Natural killer cell (primary cell): Measurements from ENCODE around the gene ZNF605. TPM values are rescaled to one million over a fixed set of nuclear protein-coding genes. Genes with fewer than 3 reads are reported as not detected.

ENCODE experiments used
- ATAC-seq, 3 donors: fragments of 150-1000 bp in 2 of 3; fragments of 200-7000 bp in 1 of 3; cut with Tn5 transposase; 1 replicate in 1 of 3; 2 replicates in 2 of 3; pipeline ENCODE4 v1.10.0; 2021; ENCODE audit warnings: mild to moderate bottlenecking in 2 of 3, moderate library complexity in 2 of 3
- DNase-seq, 2 donors: peaks; one replicate each; pipeline versions ENCODE4 v3.0.0 to v3.0.0-alpha.2; 2013 to 2021; ENCODE audit warnings: mixed read lengths in 1 of 2
- H3K27ac ChIP-seq: one replicate; pipeline ENCODE4 v1.5.1; 2013; ENCODE audit warnings: mild to moderate bottlenecking, low read length
- H3K27me3 ChIP-seq: one replicate; pipeline ENCODE4 v1.6.1; 2013; ENCODE audit warnings: low read length; ENCODE audit not compliant: control insufficient read depth, insufficient read depth
- H3K36me3 ChIP-seq: one replicate; pipeline ENCODE4 v1.6.1; 2013; ENCODE audit warnings: low read length; ENCODE audit not compliant: control insufficient read depth, insufficient read depth
- H3K4me1 ChIP-seq: one replicate; pipeline ENCODE4 v1.6.1; 2013; ENCODE audit warnings: low read length; ENCODE audit not compliant: control insufficient read depth, insufficient read depth
- H3K4me3 ChIP-seq: one replicate; pipeline ENCODE4 v1.5.1; 2013; ENCODE audit warnings: low read length
- H3K9me3 ChIP-seq: one replicate; pipeline ENCODE4 v1.6.1; 2013; ENCODE audit warnings: low read length; ENCODE audit not compliant: control insufficient read depth, insufficient read depth
- H3K27ac Mint-ChIP-seq, 2 donors: one replicate each; pipeline ENCODE4 v1.8.0; 2022; ENCODE audit warnings: mild to moderate bottlenecking in 2 of 2, mixed read lengths in 2 of 2, moderate library complexity in 1 of 2
- H3K27me3 Mint-ChIP-seq, 2 donors: one replicate each; pipeline ENCODE4 v1.8.0; 2022; ENCODE audit warnings: low read depth in 2 of 2, mixed read lengths in 2 of 2
- H3K36me3 Mint-ChIP-seq: one replicate; pipeline ENCODE4 v1.8.0; 2022; ENCODE audit warnings: mixed read lengths
- H3K4me1 Mint-ChIP-seq, 2 donors: one replicate each; pipeline ENCODE4 v1.8.0; 2022; ENCODE audit warnings: mixed read lengths in 2 of 2
- H3K4me3 Mint-ChIP-seq: one replicate; pipeline ENCODE4 v1.8.0; 2022; ENCODE audit warnings: mild to moderate bottlenecking, moderate library complexity, mixed read lengths
- H3K9me3 Mint-ChIP-seq, 2 donors: one replicate each; pipeline ENCODE4 v1.8.0; 2022; ENCODE audit warnings: mixed read lengths in 2 of 2
- WGBS: methylation state at CpG from one replicate; pipeline ENCODE4 v1.1.7; 2013; ENCODE audit warnings: missing lambda C conversion rate; ENCODE audit not compliant: insufficient coverage; 5-methylcytosine and 5-hydroxymethylcytosine counted together
- intact Hi-C: fragments of 100-400 bp; cut with micrococcal nuclease; formaldehyde crosslinking; loops from one replicate; pipeline ENCODE4 v1.14.2; 2022
- total RNA-seq, 4 donors: library from RNA; stranded (reverse); fragments of 120-200 nt in 1 of 4; gene quantifications; one replicate each; pipeline versions ENCODE4 v1.2.3 to v1.2.4, GENCODE V29; 2013 to 2022
- TF ChIP-seq, protein P1 (sequence below): fragments of 200-600 bp; IDR thresholded peaks from one replicate; pipeline ENCODE4 v1.8.0; 2022; ENCODE audit warnings: antibody characterized with exemption

The ZNF605 gene
- total RNA-seq, 3 donors from 2014 or later (not counting 1 experiment from before 2014, with no cell fraction given), result 6.0 to 15.8 (median 7.6) TPM

DNA sequence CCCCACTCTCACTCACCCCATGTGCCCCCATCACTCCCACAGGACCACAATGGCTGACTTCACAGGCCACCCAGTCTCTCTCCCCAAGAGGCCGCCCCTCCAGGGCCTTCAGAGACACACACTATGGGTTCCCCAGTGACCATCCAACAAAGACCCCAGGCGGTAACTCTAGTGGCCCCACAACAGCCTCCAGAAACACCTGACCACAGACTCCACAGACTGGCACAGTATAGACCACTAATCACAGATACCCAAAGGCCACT lies 3.0 kb downstream of the ZNF605 start:
- H3K36me3 Mint-ChIP-seq, result no peaks in the 10 kb centered on the region
- peaks cover 0 to 8% of the 10 kb centered on the region in 2 donors for H3K9me3 Mint-ChIP-seq
- no peaks in the 10 kb centered on the region for H3K27me3 Mint-ChIP-seq
- Histone ChIP-seq H3K36me3 (no peaks in the 10 kb centered on the region), H3K27me3 (no peaks in the 10 kb centered on the region), H3K27ac (no peak overlapping the region), H3K4me1 (peaks cover 27% of the 10 kb centered on the region), H3K4me3 (no peak overlapping the region), H3K9me3 (peaks cover 29% of the 10 kb centered on the region)
- H3K4me3 Mint-ChIP-seq, result no peak overlapping the region
- WGBS, result 100% methylated on average over 2 of the region's 2 CpGs
- intact Hi-C loops, result no loop called here
- H3K4me1 Mint-ChIP-seq, result peaks cover 15 to 45% of the 10 kb centered on the region in 2 donors
- ATAC-seq (no peak), DNase-seq (no peak)
- peak overlapping the region in 1 of 2 donors; percentile 11 for H3K27ac Mint-ChIP-seq
- TF ChIP-seq, protein P1, sequence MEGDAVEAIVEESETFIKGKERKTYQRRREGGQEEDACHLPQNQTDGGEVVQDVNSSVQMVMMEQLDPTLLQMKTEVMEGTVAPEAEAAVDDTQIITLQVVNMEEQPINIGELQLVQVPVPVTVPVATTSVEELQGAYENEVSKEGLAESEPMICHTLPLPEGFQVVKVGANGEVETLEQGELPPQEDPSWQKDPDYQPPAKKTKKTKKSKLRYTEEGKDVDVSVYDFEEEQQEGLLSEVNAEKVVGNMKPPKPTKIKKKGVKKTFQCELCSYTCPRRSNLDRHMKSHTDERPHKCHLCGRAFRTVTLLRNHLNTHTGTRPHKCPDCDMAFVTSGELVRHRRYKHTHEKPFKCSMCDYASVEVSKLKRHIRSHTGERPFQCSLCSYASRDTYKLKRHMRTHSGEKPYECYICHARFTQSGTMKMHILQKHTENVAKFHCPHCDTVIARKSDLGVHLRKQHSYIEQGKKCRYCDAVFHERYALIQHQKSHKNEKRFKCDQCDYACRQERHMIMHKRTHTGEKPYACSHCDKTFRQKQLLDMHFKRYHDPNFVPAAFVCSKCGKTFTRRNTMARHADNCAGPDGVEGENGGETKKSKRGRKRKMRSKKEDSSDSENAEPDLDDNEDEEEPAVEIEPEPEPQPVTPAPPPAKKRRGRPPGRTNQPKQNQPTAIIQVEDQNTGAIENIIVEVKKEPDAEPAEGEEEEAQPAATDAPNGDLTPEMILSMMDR, result no peak

DNA sequence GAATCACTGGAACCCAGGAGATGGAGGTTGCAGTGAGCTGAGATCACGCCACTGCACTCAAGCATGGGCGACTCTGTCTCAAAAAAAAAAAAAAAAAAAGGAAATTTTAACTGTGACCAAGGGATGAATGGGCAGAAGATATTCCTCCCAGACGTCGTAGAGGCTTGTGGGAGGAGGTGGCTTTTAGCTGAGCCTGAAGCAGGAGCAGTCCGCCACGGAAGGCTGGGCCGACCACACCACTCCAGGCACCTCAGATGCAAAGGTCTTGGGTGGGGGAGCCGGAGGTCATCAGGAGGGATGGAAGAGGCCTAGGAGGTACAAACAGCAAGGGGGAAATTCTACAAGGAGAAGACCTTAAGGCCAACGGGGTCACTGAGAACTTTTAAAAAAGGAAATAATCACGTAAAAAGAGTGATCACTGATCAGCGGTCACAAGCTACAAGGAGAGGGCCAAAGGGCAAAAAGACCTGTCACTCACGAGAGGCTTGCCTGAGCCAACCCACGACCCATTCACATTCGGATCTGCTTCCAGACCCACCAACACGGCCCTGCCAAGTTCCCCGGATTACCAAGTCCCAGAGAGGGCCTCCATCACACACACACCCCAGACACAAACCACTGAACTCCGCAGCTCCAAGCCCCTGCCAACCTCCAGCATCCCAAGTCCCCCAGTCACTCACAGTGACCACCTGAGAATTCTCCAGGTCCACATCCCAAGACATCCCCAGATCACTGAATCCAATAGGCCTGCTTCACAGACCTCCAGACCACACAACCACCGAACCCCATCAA lies 3.5 kb downstream of the ZNF605 start:
- intact Hi-C loops, result no loop called here
- peaks cover 0 to 8% of the 10 kb centered on the region in 2 donors for H3K9me3 Mint-ChIP-seq
- ATAC-seq, result no peak
- no peak overlapping the region for H3K4me3 Mint-ChIP-seq
- Histone ChIP-seq H3K4me3 (no peak overlapping the region), H3K27ac (no peak overlapping the region), H3K27me3 (no peaks in the 10 kb centered on the region), H3K9me3 (peaks cover 34% of the 10 kb centered on the region), H3K4me1 (peaks cover 25% of the 10 kb centered on the region), H3K36me3 (no peaks in the 10 kb centered on the region)
- H3K36me3 Mint-ChIP-seq, result no peaks in the 10 kb centered on the region
- peaks cover 15 to 45% of the 10 kb centered on the region in 2 donors for H3K4me1 Mint-ChIP-seq
- no peaks in the 10 kb centered on the region for H3K27me3 Mint-ChIP-seq
- peak overlapping the region in 1 of 2 donors; percentile 11 for H3K27ac Mint-ChIP-seq
- no peak for DNase-seq
- TF ChIP-seq, protein P1, result no peak
- WGBS, result 99% methylated on average over 18 of the region's 18 CpGs

DNA sequence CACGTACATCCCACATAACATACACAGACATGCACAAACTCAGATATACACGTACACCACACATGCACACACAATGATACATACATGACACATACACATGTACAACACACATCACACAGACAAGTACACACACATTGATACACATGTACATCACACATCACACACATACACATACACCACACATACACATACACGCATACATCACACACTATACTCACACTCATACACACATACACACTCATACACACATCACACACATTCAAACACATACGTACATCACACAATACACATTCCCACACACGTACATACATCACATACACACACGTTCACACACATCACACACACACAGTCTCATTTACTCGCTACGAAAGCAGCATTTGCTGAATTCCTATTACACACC lies 4.5 kb downstream of the ZNF605 start:
- no peak overlapping the region for H3K4me3 Mint-ChIP-seq
- DNase-seq (no peak), ATAC-seq (no peak)
- intact Hi-C loops, result no loop called here
- Histone ChIP-seq H3K9me3 (peaks cover 39% of the 10 kb centered on the region), H3K4me3 (no peak overlapping the region), H3K4me1 (peaks cover 17% of the 10 kb centered on the region), H3K27ac (no peak overlapping the region), H3K27me3 (no peaks in the 10 kb centered on the region), H3K36me3 (no peaks in the 10 kb centered on the region)
- H3K27ac Mint-ChIP-seq, result no peak overlapping the region
- no peaks in the 10 kb centered on the region for H3K27me3 Mint-ChIP-seq
- H3K36me3 Mint-ChIP-seq, result no peaks in the 10 kb centered on the region
- TF ChIP-seq, protein P1, result no peak
- whole genome bisulfite sequencing, result 97% methylated on average over 8 of the region's 8 CpGs
- H3K4me1 Mint-ChIP-seq, result peaks cover 15 to 43% of the 10 kb centered on the region in 2 donors
- peaks cover 0 to 8% of the 10 kb centered on the region in 2 donors for H3K9me3 Mint-ChIP-seq
